ENCODE data around the gene THSD7A. TPM values are rescaled to one million over a fixed set of nuclear protein-coding genes. Genes with fewer than 3 reads are reported as not detected.

Gene THSD7A
- total and polyA plus RNA-seq, 2 of the 13 experiments (the other 11 are each of a cell fraction or from before 2014, with no cell fraction given) = 0.01 to 0.07 TPM

- DNase-seq (ENCODE audit: low spot score) = no peak
- no TSS peak for BruUV-seq (replicated peaks)
- ChIA-PET CTCF (ENCODE audit: low intra/inter-chr PET ratio, low total read pairs) (no interaction called here), POLR2A (no interaction called here)
- FAIRE-seq = no peak
- Histone ChIP-seq H2AFZ (ENCODE audit: low read length) (no peak overlapping the region), H3K36me3 (replicated peaks in 1 of 2; ENCODE audit: control insufficient read depth in 1 of 2, insufficient read depth in 2 of 2, low read length in 2 of 2) (no peaks in the 10 kb centered on the region), H3K79me2 (ENCODE audit: insufficient read depth, low read length) (no peaks in the 10 kb centered on the region), H3K27me3 (ENCODE audit: control insufficient read depth in 1 of 2, insufficient read depth in 2 of 2, low read length in 2 of 2) (no peaks in the 10 kb centered on the region), H3K4me3 (replicated peaks in 1 of 3; ENCODE audit: insufficient read depth in 1 of 3, low read depth in 2 of 3, low read length in 3 of 3) (no peak overlapping the region), H3K9me3 (ENCODE audit: low read length) (no peaks in the 10 kb centered on the region), H3K9ac (ENCODE audit: insufficient read depth, low read depth, low read length) (no peak overlapping the region), H4K20me1 (ENCODE audit: insufficient read depth, low read length) (no peaks in the 10 kb centered on the region), H3K4me1 (ENCODE audit: insufficient read depth, low read length) (no peaks in the 10 kb centered on the region), H3K4me2 (ENCODE audit: low read depth, low read length) (no peak overlapping the region), H3K27ac (ENCODE audit: extremely low read length, insufficient read depth, low read length) (no peak overlapping the region)
- intact Hi-C loops (cut with micrococcal nuclease; ENCODE audit: unreplicated experiment) = no loop called here
- in situ Hi-C loops (cut with HindIII; ENCODE audit: extremely low pct_ligation_motif_present, low pct_unique_long_range_greater_than_20kb) = no loop called here
- ATAC-seq = no peak
- 6% methylated on average over 3 of the region's 3 CpGs for WGBS (ENCODE audit: low lambda C conversion rate)
- TF ChIP-seq YY1 (IDR thresholded peaks at IDR 0.05; ENCODE audit: insufficient read depth, insufficient replicate concordance, low read depth, low read length) (no peak), ZMYM2 (CRISPR knock-in tag; IDR thresholded peaks at IDR 0.05) (no peak), CENPX (CRISPR knock-in tag; IDR thresholded peaks at IDR 0.05) (no peak), BCL3 (CRISPR knock-in tag; IDR thresholded peaks at IDR 0.05) (no peak), JARID2 (CRISPR knock-in tag; IDR thresholded peaks at IDR 0.05; ENCODE audit: insufficient replicate concordance) (no peak), DPF2 (CRISPR knock-in tag; IDR thresholded peaks at IDR 0.05; ENCODE audit: borderline replicate concordance, low read depth) (no peak), SAP130 (CRISPR knock-in tag; IDR thresholded peaks at IDR 0.05; ENCODE audit: low read depth) (no peak), MTF1 (CRISPR knock-in tag; IDR thresholded peaks at IDR 0.05) (no peak), ATF7-NPFF (CRISPR knock-in tag; IDR thresholded peaks at IDR 0.05; ENCODE audit: low read depth) (no peak), NCOR1 (IDR thresholded peaks at IDR 0.05; ENCODE audit: borderline replicate concordance, low read length) (no peak), RBM39 (IDR thresholded peaks at IDR 0.05; ENCODE audit: low read depth, low read length, poor library complexity, severe bottlenecking) (no peak), GFI1 (CRISPR knock-in tag; IDR thresholded peaks at IDR 0.05; ENCODE audit: borderline replicate concordance) (no peak)
- TF ChIP-seq, protein P1, sequence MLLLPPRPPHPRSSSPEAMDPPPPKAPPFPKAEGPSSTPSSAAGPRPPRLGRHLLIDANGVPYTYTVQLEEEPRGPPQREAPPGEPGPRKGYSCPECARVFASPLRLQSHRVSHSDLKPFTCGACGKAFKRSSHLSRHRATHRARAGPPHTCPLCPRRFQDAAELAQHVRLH (CRISPR knock-in tag; IDR thresholded peaks at IDR 0.05; ENCODE audit: borderline replicate concordance, low read depth) = no peak
These were observed 367.4 kb downstream of the THSD7A start for GRCh38 chr7:11464624-11465023.
